ENCODE results near the gene ZNF593OS.

- no peak for TF ChIP-seq CTCF (IDR thresholded peaks at IDR 0.05)
- no peak for TF ChIP-seq POLR2A (IDR thresholded peaks at IDR 0.05; ENCODE audit: low read depth)
These were observed 8.0 kb downstream of the ZNF593OS start for GRCh38 chr1:26163684-26164035.

Measured in esophagus muscularis mucosa (tissue), 3 donors.